Epidermal melanocyte (primary cell): ENCODE measurements around the gene AOC2.
"Not testable (repeated sequence)": the region's sequence is repeated elsewhere in the genome, so short reads cannot be mapped to it uniquely, and the experiment has no call there.

Source experiments
- DNase-seq: peaks from one replicate; pipeline ENCODE4 v3.0.0; 2011; ENCODE audit warnings: low spot score; ENCODE audit not compliant: insufficient read length

The AOC2 gene

GRCh38 chr17:42881706-42882105 is 37.3 kb downstream of the AOC2 start:
- DNase-seq, result not testable (repeated sequence)

- DNase-seq, result no peak
Observed at GRCh38 chr17:42882166-42882565, 37.8 kb downstream of the AOC2 start.

- DNase-seq, result no peak
Observed at GRCh38 chr17:42883802-42884558, 39.6 kb downstream of the AOC2 start.

GRCh38 chr17:42885806-42886205 is 41.4 kb downstream of the AOC2 start:
- not testable (repeated sequence) for DNase-seq

- DNase-seq, result no peak
Observed at GRCh38 chr17:42886283-42887176, 42.1 kb downstream of the AOC2 start.

- DNase-seq, result no peak
Observed at GRCh38 chr17:42889809-42890208, 45.4 kb downstream of the AOC2 start.

- no peak for DNase-seq
Observed at GRCh38 chr17:42891539-42892152, 47.3 kb downstream of the AOC2 start.

GRCh38 chr17:42893359-42893758 is 49.0 kb downstream of the AOC2 start:
- DNase-seq, result no peak

- no peak for DNase-seq
Observed at GRCh38 chr17:42894283-42895184, 50.2 kb downstream of the AOC2 start.

- no peak for DNase-seq
Observed at GRCh38 chr17:42895185-42895555, 50.8 kb downstream of the AOC2 start.

GRCh38 chr17:42898147-42898811 is 53.9 kb downstream of the AOC2 start:
- DNase-seq, result no peak

- not testable (repeated sequence) for DNase-seq
Observed at GRCh38 chr17:42899981-42900380, 55.6 kb downstream of the AOC2 start.
